BE2C (cell line): ENCODE results near the gene POLR2I.

Experiments
- DNase-seq: peaks from one replicate; pipeline ENCODE4 v3.0.0-alpha.2; 2020
- H3K27me3 ChIP-seq: fragments of 250-450 bp; sonication (Bioruptor Pico); 2 replicates; pipeline ENCODE4 v1.5.1; 2020; ENCODE audit warnings: mild to moderate bottlenecking
- H3K36me3 ChIP-seq: fragments of 250-450 bp; sonication (Bioruptor Pico); 2 replicates; pipeline ENCODE4 v1.5.1; 2020; ENCODE audit warnings: mild to moderate bottlenecking
- H3K4me1 ChIP-seq: fragments of 250-450 bp; sonication (Bioruptor Pico); 2 replicates; pipeline ENCODE4 v1.5.1; 2020
- H3K4me3 ChIP-seq: 2 replicates; pipeline ENCODE4 v1.5.1; 2011; ENCODE audit warnings: low read depth, low read length
- H3K9me3 ChIP-seq: fragments of 250-450 bp; sonication (Bioruptor Pico); 2 replicates; pipeline ENCODE4 v1.5.1; 2020
- CTCF ChIP-seq: IDR thresholded peaks from 2 replicates; pipeline ENCODE4 v1.5.1; 2012; ENCODE audit warnings: mild to moderate bottlenecking, low read depth, low read length

Gene POLR2I

GRCh38 chr19:36103842-36104552, 10.7 kb downstream of the POLR2I start:
- peaks cover 60% of the 10 kb centered on the region for H3K36me3 ChIP-seq
- TF ChIP-seq CTCF, result no peak
- DNase-seq, result no peak

DNA sequence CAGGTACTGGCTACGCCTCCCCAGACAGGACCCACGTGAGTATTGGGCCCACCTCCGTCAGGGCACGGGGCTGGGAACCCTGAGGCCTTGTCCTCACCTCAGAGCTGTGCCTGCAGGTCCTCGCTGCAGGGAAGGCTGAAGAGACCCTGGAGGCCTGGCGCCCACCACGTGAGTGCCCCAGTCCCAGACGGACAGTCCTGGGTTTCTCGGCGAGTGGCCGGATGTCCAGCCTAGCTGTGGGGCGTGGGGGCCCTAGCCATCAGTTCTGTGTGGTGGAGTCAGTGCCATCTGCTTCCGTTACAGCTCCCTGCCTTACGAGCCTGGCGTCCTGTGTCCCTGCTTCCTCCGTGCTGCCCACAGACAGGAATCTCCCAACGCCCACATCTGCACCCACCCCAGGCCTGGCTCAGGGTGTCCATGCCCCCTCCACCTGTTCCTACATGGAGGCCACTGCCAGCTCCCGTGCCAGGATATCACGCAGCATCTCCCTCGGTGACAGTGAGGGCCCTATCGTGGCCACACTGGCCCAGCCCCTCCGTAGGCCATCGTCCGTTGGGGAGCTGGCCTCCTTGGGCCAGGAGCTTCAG, 11.5 kb downstream of the POLR2I start:
- DNase-seq, result no peak
- H3K4me1 ChIP-seq, result no peaks in the 10 kb centered on the region
- no peaks in the 10 kb centered on the region for H3K27me3 ChIP-seq
- TF ChIP-seq CTCF, result no peak
- H3K4me3 ChIP-seq, result no peak overlapping the region
- H3K36me3 ChIP-seq, result peaks cover 63% of the 10 kb centered on the region
- no peaks in the 10 kb centered on the region for H3K9me3 ChIP-seq

More at GRCh38 chr19:36103842-36104552, 10.7 kb downstream of the POLR2I start:
- H3K9me3 ChIP-seq, result no peaks in the 10 kb centered on the region
- no peaks in the 10 kb centered on the region for H3K4me1 ChIP-seq
- H3K4me3 ChIP-seq, result no peak overlapping the region
- no peaks in the 10 kb centered on the region for H3K27me3 ChIP-seq

GRCh38 chr19:36101550-36102327, 12.9 kb downstream of the POLR2I start:
- no peak for TF ChIP-seq CTCF
- Histone ChIP-seq H3K27me3 (no peaks in the 10 kb centered on the region), H3K4me3 (no peak overlapping the region), H3K36me3 (peaks cover 71% of the 10 kb centered on the region), H3K9me3 (no peaks in the 10 kb centered on the region), H3K4me1 (no peaks in the 10 kb centered on the region)
- no peak for DNase-seq

GRCh38 chr19:36100476-36100875, 14.2 kb downstream of the POLR2I start:
- Histone ChIP-seq H3K9me3 (no peaks in the 10 kb centered on the region), H3K4me1 (no peaks in the 10 kb centered on the region), H3K4me3 (no peak overlapping the region), H3K36me3 (peaks cover 67% of the 10 kb centered on the region), H3K27me3 (no peaks in the 10 kb centered on the region)
- no peak for DNase-seq
- no peak for TF ChIP-seq CTCF

- no peak for DNase-seq
- no peak for TF ChIP-seq CTCF
- H3K4me3 ChIP-seq, result no peak overlapping the region
- H3K36me3 ChIP-seq, result peaks cover 64% of the 10 kb centered on the region
- H3K9me3 ChIP-seq, result no peaks in the 10 kb centered on the region
- no peaks in the 10 kb centered on the region for H3K27me3 ChIP-seq
- H3K4me1 ChIP-seq, result no peaks in the 10 kb centered on the region
Measured at GRCh38 chr19:36099166-36099785, 15.4 kb downstream of the POLR2I start.
